PC-3 (cell line): ENCODE results near the gene DNAH3. TPM values are rescaled to one million over a fixed set of nuclear protein-coding genes. Genes with fewer than 3 reads are reported as not detected.

ENCODE experiments used
- ATAC-seq: fragments of 200-7000 bp; cut with Tn5 transposase; 2 replicates; pipeline ENCODE4 v1.9.1; 2020; ENCODE audit warnings: mild to moderate bottlenecking, moderate library complexity
- Bru-seq: library from RNA; stranded (reverse); fragments of 400-500 nt; gene quantifications from one replicate; lab custom pipeline; 2021; lab: Mats Ljungman, UMichigan
- BruChase-seq, 2 experiments: library from RNA; stranded (reverse); fragments of 400-500 nt; gene quantifications; one replicate each; lab custom pipeline; 2021; lab: Mats Ljungman, UMichigan
- BruUV-seq: library from RNA; stranded (reverse); fragments of 400-500 nt; replicated peaks from 2 replicates; lab custom pipeline; 2021; lab: Mats Ljungman, UMichigan
- CTCF ChIA-PET: fragments of 300-600 bp; sonication (Branson Sonifier 250); formaldehyde crosslinking; loops from one replicate; lab custom pipeline; 2022; ENCODE audit warnings: antibody characterized with exemption; lab: Charles Lee
- POLR2A ChIA-PET: fragments of 300-600 bp; sonication (Branson Sonifier 250); formaldehyde crosslinking; loops from one replicate; lab custom pipeline; 2022; ENCODE audit warnings: antibody characterized with exemption; ENCODE audit not compliant: unreplicated experiment; lab: Charles Lee
- DNase-seq: peaks from one replicate; pipeline ENCODE4 v3.0.0-alpha.2; 2015
- H2AFZ ChIP-seq: fragments of 300-600 bp; sonication (generic); 2 replicates; pipeline ENCODE4 v1.6.0; 2016; ENCODE audit warnings: antibody characterized with exemption, low read length
- H3F3A ChIP-seq: fragments of 300-600 bp; sonication (generic); one replicate; pipeline ENCODE4 v1.6.0; 2017; ENCODE audit warnings: antibody characterized with exemption, low read length, control low read depth, mild to moderate bottlenecking; ENCODE audit not compliant: unreplicated experiment
- H3K27ac ChIP-seq: fragments of 300-600 bp; sonication (generic); 2 replicates; pipeline ENCODE4 v1.5.1; 2016; ENCODE audit warnings: mild to moderate bottlenecking, low read length
- H3K27me3 ChIP-seq: fragments of 300-600 bp; sonication (generic); 2 replicates; pipeline ENCODE4 v1.6.1; 2016; ENCODE audit warnings: low read length, mixed read lengths
- H3K36me3 ChIP-seq: fragments of 300-600 bp; sonication (generic); 2 replicates; pipeline ENCODE4 v1.6.1; 2016; ENCODE audit warnings: low read depth, mixed run types, low read length, mixed read lengths
- H3K4me1 ChIP-seq: fragments of 300-600 bp; sonication (generic); 2 replicates; pipeline ENCODE4 v1.5.1; 2016; ENCODE audit warnings: low read length; ENCODE audit not compliant: insufficient read depth
- H3K4me2 ChIP-seq: fragments of 300-600 bp; sonication (generic); 2 replicates; pipeline ENCODE4 v1.6.0; 2016; ENCODE audit warnings: low read length
- H3K4me3 ChIP-seq: fragments of 300-600 bp; sonication (generic); 2 replicates; pipeline ENCODE4 v1.5.1; 2016; ENCODE audit warnings: mild to moderate bottlenecking, low read length, mixed read lengths
- H3K79me2 ChIP-seq: fragments of 300-600 bp; sonication (generic); 2 replicates; pipeline ENCODE4 v1.6.1; 2017; ENCODE audit warnings: low read length, mixed read lengths
- H3K9ac ChIP-seq: fragments of 300-600 bp; sonication (generic); 2 replicates; pipeline ENCODE4 v1.6.0; 2016; ENCODE audit warnings: mild to moderate bottlenecking, low read length
- H3K9me2 ChIP-seq: fragments of 300-600 bp; sonication (generic); replicated peaks from 2 replicates; pipeline ENCODE4 v1.6.1; 2016; ENCODE audit warnings: mixed run types, low read length, mixed read lengths
- H3K9me3 ChIP-seq: fragments of 300-600 bp; sonication (generic); 2 replicates; pipeline ENCODE4 v1.6.1; 2016; ENCODE audit warnings: low read length, mixed read lengths
- H4K20me1 ChIP-seq: fragments of 300-600 bp; sonication (generic); 2 replicates; pipeline ENCODE4 v1.6.1; 2016; ENCODE audit warnings: low read length, mixed read lengths
- CTCF ChIP-seq: fragments of 300-600 bp; sonication (generic); conservative IDR thresholded peaks from 2 replicates; pipeline ENCODE4 v1.5.1; 2017; ENCODE audit warnings: antibody characterized with exemption, low read depth, mild to moderate bottlenecking, low read length
- EZH2 ChIP-seq: fragments of 300-600 bp; sonication (generic); IDR thresholded peaks from one replicate; pipeline ENCODE4 v1.6.1; 2017; ENCODE audit warnings: antibody characterized with exemption, mild to moderate bottlenecking, low read length; ENCODE audit not compliant: unreplicated experiment
- EZH2phosphoT487 ChIP-seq: fragments of 300-600 bp; sonication (generic); IDR thresholded peaks from 2 replicates; pipeline ENCODE4 v1.6.1; 2018; ENCODE audit warnings: mild to moderate bottlenecking, antibody characterized with exemption, low read length, borderline replicate concordance
- intact Hi-C: fragments of 100-400 bp; cut with micrococcal nuclease; formaldehyde crosslinking; loops from 2 replicates; pipeline ENCODE4 v1.9.0; 2023
- long read RNA-seq: library from polyadenylated mRNA; unstranded; transcript quantifications from one replicate; pipeline ENCODE4 v2.0.0, GENCODE V29; 2021; ENCODE audit not compliant: unreplicated experiment
- total RNA-seq: library from RNA; depleted of rRNA; stranded (reverse); fragments of >200 nt; gene quantifications from 2 replicates; pipeline ENCODE4 v1.2.3, GENCODE V29; 2014; rRNA removed

The DNAH3 gene
- total RNA-seq (under 0.01 and 0.11 TPM in 2 replicates), Bru-seq, nascent RNA (percentile 2 among the genes with signal in this experiment), BruChase-seq, experiment 1, labeled RNA remaining after a 6-hour chase (percentile 5 among the genes with signal in this experiment), BruChase-seq, experiment 2, labeled RNA remaining after a 2-hour chase (percentile 1 among the genes with signal in this experiment)
- long read RNA-seq = 0 reads

- no peaks in the 10 kb centered on the region for H3K79me2 ChIP-seq
- no peak within 1 kb of the TSS for H3K4me3 ChIP-seq
- H3K4me1 ChIP-seq = no peaks in the 10 kb centered on the region
- intact Hi-C loops = no loop called here
- no peak for ATAC-seq
- H3K36me3 ChIP-seq = no peaks in the 10 kb centered on the region
- H3K27me3 ChIP-seq = no peaks in the 10 kb centered on the region
- ChIA-PET CTCF (no interaction called here), POLR2A (no interaction called here)
- no peaks in the 10 kb centered on the region for H4K20me1 ChIP-seq
- H3K4me2 ChIP-seq = no peak within 1 kb of the TSS
- H3K9ac ChIP-seq = no peak within 1 kb of the TSS
- TF ChIP-seq CTCF (no peak), EZH2 (no peak), EZH2phosphoT487 (no peak)
- no TSS peak for BruUV-seq
- DNase-seq = no peak
- H3F3A ChIP-seq = no peaks in the 10 kb centered on the region
- no peak within 1 kb of the TSS for H3K27ac ChIP-seq
- no peaks in the 10 kb centered on the region for H3K9me2 ChIP-seq
- no peaks in the 10 kb centered on the region for H3K9me3 ChIP-seq
- H2AFZ ChIP-seq = no peak within 1 kb of the TSS
These were observed at the start of gene DNAH3 for GRCh38 chr16:21150375-21151001. Gene DNAH3 (minus strand): TSS chr16:21150846. CDS start chr16:21150319, 527 bp downstream.

- H3K4me2 ChIP-seq = no peak overlapping the region
- TF ChIP-seq EZH2 = no peak
- no peak for TF ChIP-seq EZH2phosphoT487
- no peak for TF ChIP-seq CTCF
- no peaks in the 10 kb centered on the region for H3K79me2 ChIP-seq
- ATAC-seq (no peak), DNase-seq (no peak)
- intact Hi-C loops = no loop called here
- H3K9me3 ChIP-seq = no peaks in the 10 kb centered on the region
- no peak overlapping the region for H3K4me3 ChIP-seq
- H3K36me3 ChIP-seq = no peaks in the 10 kb centered on the region
- H3F3A ChIP-seq = no peaks in the 10 kb centered on the region
- BruUV-seq = no TSS peak
- H2AFZ ChIP-seq = no peak overlapping the region
- ChIA-PET POLR2A (interaction anchor here (0.7 kb wide), 1 partner anchor 32 kb away, joined by 18 read pairs; no protein-coding TSS in a partner anchor), CTCF (no interaction called here)
- peaks cover 32% of the 10 kb centered on the region for H3K27me3 ChIP-seq
- H3K27ac ChIP-seq = no peak overlapping the region
- no peaks in the 10 kb centered on the region for H4K20me1 ChIP-seq
- H3K9me2 ChIP-seq = no peaks in the 10 kb centered on the region
- no peak overlapping the region for H3K9ac ChIP-seq
- no peaks in the 10 kb centered on the region for H3K4me1 ChIP-seq
These were observed 49.1 kb upstream of the DNAH3 start for GRCh38 chr16:21199607-21200218.

GRCh38 chr16:21197621-21198020 lies 47.0 kb upstream of the DNAH3 start:
- intact Hi-C loops = no loop called here
- CTCF ChIA-PET = no interaction called here
- ATAC-seq = no peak

More at GRCh38 chr16:21197621-21198020, 47.0 kb upstream of the DNAH3 start:
- H3K27me3 ChIP-seq = peaks cover 35% of the 10 kb centered on the region
- no peak overlapping the region for H2AFZ ChIP-seq
- POLR2A ChIA-PET = no interaction called here
- no TSS peak for BruUV-seq
- no peak overlapping the region for H3K9ac ChIP-seq
- no peak overlapping the region for H3K27ac ChIP-seq
- H3K36me3 ChIP-seq = no peaks in the 10 kb centered on the region
- no peaks in the 10 kb centered on the region for H3K9me3 ChIP-seq
- no peak for DNase-seq
- H3K9me2 ChIP-seq = no peaks in the 10 kb centered on the region
- no peaks in the 10 kb centered on the region for H3K79me2 ChIP-seq
- no peak for TF ChIP-seq CTCF
- TF ChIP-seq EZH2phosphoT487 = no peak
- no peak for TF ChIP-seq EZH2
- H3F3A ChIP-seq = no peaks in the 10 kb centered on the region
- H4K20me1 ChIP-seq = no peaks in the 10 kb centered on the region
- no peak overlapping the region for H3K4me2 ChIP-seq
- H3K4me1 ChIP-seq = no peaks in the 10 kb centered on the region
- H3K4me3 ChIP-seq = no peak overlapping the region
